HCT116 (cell line): Measurements from ENCODE around the gene ELL2. TPM values are rescaled to one million over a fixed set of nuclear protein-coding genes. Genes with fewer than 3 reads are reported as not detected.

ENCODE experiments used
- ATAC-seq: fragments of 200-7000 bp; cut with Tn5 transposase; 2 replicates; pipeline ENCODE4 v1.9.1; 2020; ENCODE audit warnings: mild to moderate bottlenecking, moderate library complexity
- BruUV-seq: library from RNA; stranded (reverse); fragments of 400-500 nt; replicated peaks from 2 replicates; lab custom pipeline; 2021; lab: Mats Ljungman, UMichigan
- CTCF ChIA-PET: fragments of 300-600 bp; sonication (Branson Sonifier 250); formaldehyde crosslinking; loops from one replicate; lab custom pipeline; 2021; ENCODE audit warnings: antibody characterized with exemption; lab: Charles Lee
- POLR2A ChIA-PET: fragments of 300-600, 350-600 bp; sonication (Branson Sonifier 250); formaldehyde crosslinking; loops from one replicate; lab custom pipeline; 2021; ENCODE audit warnings: antibody characterized with exemption; lab: Charles Lee
- RAD21 ChIA-PET, 2 experiments: fragments of 300-600 bp; sonication (Branson Sonifier 250); formaldehyde crosslinking; loops; one replicate each; lab custom pipeline; 2023; ENCODE audit warnings: low total read pairs in 2 of 2; ENCODE audit not compliant: uncharacterized antibody in 2 of 2, unreplicated experiment in 2 of 2, low non-redundant PET in 1 of 2; lab: Charles Lee
- DNase-seq: peaks from one replicate; pipeline ENCODE4 v3.0.0-alpha.2; 2010; ENCODE audit warnings: low read depth, low spot score
- H2AFZ ChIP-seq: fragments of 200-600 bp; shearing (Covaris generic), sonication (generic); 2 replicates; pipeline ENCODE4 v1.6.1; 2017; ENCODE audit warnings: low read depth, mixed run types, mixed read lengths, antibody characterized with exemption, low read length; ENCODE audit not compliant: poor library complexity, severe bottlenecking
- H3K27ac ChIP-seq: 2 replicates; pipeline ENCODE4 v1.5.1; 2012; ENCODE audit warnings: low read depth, low read length
- H3K27me3 ChIP-seq: fragments of 200-600 bp; sonication (generic); 2 replicates; pipeline ENCODE4 v1.6.1; 2016; ENCODE audit warnings: mixed run types, low read length, mixed read lengths; ENCODE audit not compliant: insufficient read depth
- H3K36me3 ChIP-seq, 2 experiments: fragments of 200-500 bp in 1 of 2; fragments of 200-600 bp in 1 of 2; sonication (Bioruptor generic) in 1 of 2; sonication (generic) in 1 of 2; 2 replicates each; pipeline versions ENCODE4 v1.5.1 to v1.6.1; 2014 to 2016; ENCODE audit warnings: low read length in 2 of 2, inconsistent platforms in 1 of 2, mixed read lengths in 1 of 2, mixed run types in 1 of 2; ENCODE audit not compliant: insufficient read depth in 2 of 2, control insufficient read depth in 1 of 2
- H3K4me1 ChIP-seq, 2 experiments: fragments of 200-600 bp in 1 of 2; sonication (generic) in 1 of 2; 2 replicates each; pipeline versions ENCODE4 v1.5.1 to v1.6.1; 2012 to 2017; ENCODE audit warnings: low read length in 2 of 2, inconsistent platforms in 1 of 2, mild to moderate bottlenecking in 1 of 2, mixed read lengths in 1 of 2, mixed run types in 1 of 2, moderate library complexity in 1 of 2; ENCODE audit not compliant: insufficient read depth in 2 of 2, control insufficient read depth in 1 of 2
- H3K4me2 ChIP-seq: fragments of 200-600 bp; sonication (generic); 2 replicates; pipeline ENCODE4 v1.6.1; 2017; ENCODE audit warnings: mixed run types, low read length, mixed read lengths
- H3K4me3 ChIP-seq, 2 experiments: fragments of 200-600 bp in 1 of 2; sonication (generic) in 1 of 2; replicated peaks in 1 of 2; 2 replicates each; pipeline ENCODE4 v1.5.1; 2011 to 2016; ENCODE audit warnings: low read length in 2 of 2, control low read depth in 1 of 2, low read depth in 1 of 2, mild to moderate bottlenecking in 1 of 2, mixed read lengths in 1 of 2, mixed run types in 1 of 2
- H3K79me2 ChIP-seq: fragments of 200-600 bp; sonication (generic); 2 replicates; pipeline ENCODE4 v1.6.1; 2017; ENCODE audit warnings: mild to moderate bottlenecking, mixed run types, low read length, moderate library complexity, mixed read lengths; ENCODE audit not compliant: insufficient read depth
- H3K9ac ChIP-seq: fragments of 200-600 bp; sonication (generic); 2 replicates; pipeline ENCODE4 v1.6.1; 2016; ENCODE audit warnings: low read length, mixed read lengths
- H3K9me2 ChIP-seq: fragments of 200-600 bp; sonication (generic), shearing (Covaris generic); 2 replicates; pipeline ENCODE4 v1.6.1; 2017; ENCODE audit warnings: mixed run types, mild to moderate bottlenecking, moderate library complexity; ENCODE audit not compliant: insufficient read depth
- H3K9me3 ChIP-seq, 2 experiments: fragments of 200-500 bp in 1 of 2; fragments of 200-600 bp in 1 of 2; sonication (Bioruptor generic) in 1 of 2; sonication (generic) in 1 of 2; 2 replicates each; pipeline ENCODE4 v1.6.1; 2014 to 2017; ENCODE audit warnings: low read length in 2 of 2, mixed read lengths in 2 of 2, inconsistent platforms in 1 of 2, low read depth in 1 of 2, mild to moderate bottlenecking in 1 of 2, mixed run types in 1 of 2, moderate library complexity in 1 of 2; ENCODE audit not compliant: control insufficient read depth in 1 of 2, insufficient read depth in 1 of 2
- H4K20me1 ChIP-seq: fragments of 200-600 bp; sonication (generic), shearing (Covaris generic); 2 replicates; pipeline ENCODE4 v1.6.1; 2017; ENCODE audit warnings: mixed run types, mild to moderate bottlenecking, moderate library complexity; ENCODE audit not compliant: insufficient read depth
- MAX ChIP-seq: IDR thresholded peaks from 2 replicates; pipeline ENCODE4 v1.6.1; 2012
- POLR2AphosphoS5 ChIP-seq: IDR thresholded peaks from 2 replicates; pipeline ENCODE4 v1.6.1; 2011; ENCODE audit warnings: mild to moderate bottlenecking, low read depth, low read length, moderate library complexity
- REST ChIP-seq: IDR thresholded peaks from 2 replicates; pipeline ENCODE4 v1.6.1; 2012; ENCODE audit warnings: low read depth
- YY1 ChIP-seq: IDR thresholded peaks from 2 replicates; pipeline ENCODE4 v1.6.1; 2011; ENCODE audit warnings: low read length, low read depth, moderate library complexity, mild to moderate bottlenecking; ENCODE audit not compliant: insufficient replicate concordance; ENCODE audit errors: extremely low read depth
- intact Hi-C: fragments of 100-400 bp; cut with micrococcal nuclease; formaldehyde crosslinking; loops from 2 replicates; pipeline ENCODE4 v1.10.0; 2022
- total RNA-seq: library from RNA; stranded (reverse); gene quantifications from one replicate; pipeline ENCODE4 v1.2.1, GENCODE V29; 2021; ENCODE audit not compliant: unreplicated experiment

The ELL2 gene
- total RNA-seq, 1 experiment from 2014 or later = 29.8 TPM

GRCh38 chr5:95969055-95969454 lies 7.4 kb upstream of the ELL2 start (continued):
- no peak for TF ChIP-seq POLR2AphosphoS5
- no peak for TF ChIP-seq REST

- no peaks in the 10 kb centered on the region for H3K79me2 ChIP-seq
- intact Hi-C loops = no loop called here
- ATAC-seq (no peak), DNase-seq (no peak)
- H3K9me2 ChIP-seq = no peaks in the 10 kb centered on the region
- H3K9me3 ChIP-seq = no peaks in the 10 kb centered on the region
- no peak overlapping the region for H3K4me3 ChIP-seq
- no peak overlapping the region for H2AFZ ChIP-seq
- H3K36me3 ChIP-seq = no peaks in the 10 kb centered on the region
- ChIA-PET POLR2A (no interaction called here), RAD21 (no interaction called here), CTCF (no interaction called here)
- no TSS peak for BruUV-seq
- no peak overlapping the region for H3K4me2 ChIP-seq
- no peaks in the 10 kb centered on the region for H3K27me3 ChIP-seq
- no peaks in the 10 kb centered on the region for H4K20me1 ChIP-seq
- H3K9ac ChIP-seq = no peak overlapping the region
- no peak for TF ChIP-seq YY1
- no peak for TF ChIP-seq POLR2AphosphoS5
- no peak for TF ChIP-seq MAX
- TF ChIP-seq, all 23 proteins: peak for 0
- H3K4me1 ChIP-seq = peaks cover 15 to 18% of the 10 kb centered on the region in 2 experiments
- H3K27ac ChIP-seq = no peak overlapping the region
These were observed 5.6 kb upstream of the ELL2 start for GRCh38 chr5:95967236-95967635.
